Activated naive CD4-positive, alpha-beta T cell treated with anti-CD3 and anti-CD28 coated beads, Interleukin-2, amount 50 U/mL, for 72 hours (primary cell): ENCODE results near the gene DBH. TPM values are rescaled to one million over a fixed set of nuclear protein-coding genes. Genes with fewer than 3 reads are reported as not detected.
"Not testable (repeated sequence)": the region's sequence is repeated elsewhere in the genome, so short reads cannot be mapped to it uniquely, and the experiment has no call there.

Source experiments
- ATAC-seq, 2 donors: fragments of 150-1000 bp; cut with Tn5 transposase; 2 replicates each; pipeline ENCODE4 v1.10.0; 2021; ENCODE audit warnings: mild to moderate bottlenecking in 2 of 2, moderate library complexity in 2 of 2
- DNase-seq, 2 donors: peaks; one replicate each; pipeline ENCODE4 v3.0.0; 2021 to 2022; ENCODE audit warnings: low spot score in 2 of 2
- H3K27ac Mint-ChIP-seq, 2 donors: one replicate each; pipeline ENCODE4 v1.8.0; 2022; ENCODE audit warnings: mild to moderate bottlenecking in 2 of 2, mixed read lengths in 2 of 2
- H3K36me3 Mint-ChIP-seq, 2 donors: one replicate each; pipeline ENCODE4 v1.8.0; 2022; ENCODE audit warnings: mixed read lengths in 2 of 2
- H3K9me3 Mint-ChIP-seq, 2 donors: one replicate each; pipeline ENCODE4 v1.8.0; 2022; ENCODE audit warnings: mixed read lengths in 2 of 2
- total RNA-seq, 2 donors: library from RNA; stranded (reverse); gene quantifications; one replicate each; pipeline ENCODE4 v1.2.3, GENCODE V29; 2022

Gene DBH
- total RNA-seq, 2 donors from 2014 or later, result not detected

DNA sequence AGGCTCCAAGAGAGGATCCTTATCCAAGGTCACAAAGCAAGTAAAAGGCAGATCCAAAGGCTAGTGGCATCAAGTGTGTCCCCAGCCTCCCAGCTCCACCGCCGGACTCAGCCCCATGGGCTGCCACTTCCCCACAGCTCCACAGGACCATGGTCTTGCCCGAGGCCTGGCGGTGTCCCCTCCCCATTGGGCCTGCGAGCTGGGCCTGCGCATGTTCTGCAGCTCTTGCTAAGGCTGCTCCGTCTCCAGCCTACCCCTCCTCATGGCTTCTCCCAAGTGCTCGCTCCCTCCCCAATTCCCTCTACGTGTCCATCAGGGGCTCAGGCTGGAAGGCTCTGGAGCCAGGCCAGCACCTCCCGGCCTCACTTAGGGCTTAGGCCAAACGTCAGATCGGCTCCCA is 29.4 kb downstream of the DBH start:
- H3K27ac Mint-ChIP-seq, result no peak overlapping the region
- H3K36me3 Mint-ChIP-seq, result no peaks in the 10 kb centered on the region
- no peaks in the 10 kb centered on the region for H3K9me3 Mint-ChIP-seq
- ATAC-seq (no peak), DNase-seq (no peak)

DNA sequence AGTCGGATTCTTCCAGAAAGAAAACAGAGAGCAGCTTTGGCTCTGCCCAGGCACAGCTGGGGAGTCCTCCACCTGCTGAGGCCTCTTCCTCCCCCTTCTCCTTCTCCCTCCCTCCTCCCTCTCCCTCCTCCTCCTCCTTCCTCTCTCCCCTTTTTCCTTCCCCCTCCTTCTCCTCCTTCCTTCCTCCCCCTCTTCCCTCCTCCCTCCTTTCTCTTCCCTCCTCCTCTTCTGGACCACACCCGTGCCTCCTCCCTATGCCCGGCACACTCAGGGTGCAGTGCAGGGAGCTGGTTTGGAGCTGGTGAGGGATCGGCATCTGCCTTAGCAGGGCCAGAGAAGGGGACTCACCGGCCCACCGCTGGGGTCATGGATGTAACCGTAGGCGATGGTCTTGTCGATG is 30.2 kb downstream of the DBH start:
- ATAC-seq (no peak), DNase-seq (no peak)
- Mint-ChIP-seq H3K36me3 (no peaks in the 10 kb centered on the region), H3K27ac (no peak overlapping the region), H3K9me3 (no peaks in the 10 kb centered on the region)

DNA sequence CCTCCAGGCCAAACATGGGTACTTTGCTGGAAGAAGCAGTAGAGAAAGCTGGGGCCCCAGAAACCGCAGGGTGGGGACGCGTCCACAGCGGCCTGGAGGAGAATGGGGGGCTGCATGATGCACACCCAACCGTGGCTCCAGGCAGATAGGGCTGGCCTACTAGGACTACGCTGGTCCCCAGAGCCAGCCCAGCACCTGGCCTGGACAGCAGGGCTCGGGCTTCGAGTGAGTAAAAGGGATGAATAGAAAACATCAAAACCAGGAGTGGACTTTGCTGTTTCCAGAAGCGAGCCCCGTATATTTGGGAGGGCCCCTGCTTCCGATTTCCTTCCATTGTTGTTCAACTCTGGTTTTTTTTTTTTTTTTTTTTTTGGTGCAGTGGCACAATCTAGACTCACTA is 30.7 kb downstream of the DBH start:
- Mint-ChIP-seq H3K27ac (no peak overlapping the region), H3K9me3 (no peaks in the 10 kb centered on the region), H3K36me3 (no peaks in the 10 kb centered on the region)
- ATAC-seq (no peak), DNase-seq (no peak)

DNA sequence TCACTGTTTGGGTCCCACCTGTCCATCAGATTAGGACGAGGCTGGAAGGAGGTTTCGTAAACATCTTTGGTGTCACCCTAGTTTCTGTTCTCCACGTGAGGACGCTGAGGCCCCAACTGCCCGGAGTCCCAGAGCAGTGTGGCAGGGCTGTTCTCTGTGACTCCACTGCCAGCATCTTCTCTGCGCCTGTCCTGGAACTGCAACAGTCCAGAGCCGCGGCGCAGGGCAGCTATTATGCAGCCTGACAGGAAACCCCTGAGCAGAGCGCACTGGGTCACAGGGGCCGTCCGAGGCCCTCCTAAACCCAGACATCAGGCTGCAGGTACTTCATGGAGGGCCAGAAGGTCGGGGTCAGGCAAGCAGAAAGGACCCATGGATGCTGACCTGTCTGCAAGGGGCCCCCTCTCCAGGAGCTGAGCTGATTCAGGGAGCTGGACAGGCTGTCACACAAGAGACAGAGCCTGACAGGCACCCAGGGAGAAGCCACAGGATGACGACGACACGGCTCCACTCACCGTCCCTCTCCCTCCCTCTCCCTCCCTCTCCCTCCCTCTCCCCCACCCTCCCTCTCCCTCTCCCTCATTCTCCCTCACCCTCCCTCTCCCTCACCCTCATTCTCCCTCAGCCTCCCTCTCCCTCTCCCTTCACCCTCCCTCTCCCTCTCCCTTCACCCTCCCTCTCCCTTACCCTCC is 31.7 kb downstream of the DBH start:
- no peak for DNase-seq
- no peaks in the 10 kb centered on the region for H3K36me3 Mint-ChIP-seq
- no peak overlapping the region for H3K27ac Mint-ChIP-seq
- no peak for ATAC-seq
- no peaks in the 10 kb centered on the region for H3K9me3 Mint-ChIP-seq

DNA sequence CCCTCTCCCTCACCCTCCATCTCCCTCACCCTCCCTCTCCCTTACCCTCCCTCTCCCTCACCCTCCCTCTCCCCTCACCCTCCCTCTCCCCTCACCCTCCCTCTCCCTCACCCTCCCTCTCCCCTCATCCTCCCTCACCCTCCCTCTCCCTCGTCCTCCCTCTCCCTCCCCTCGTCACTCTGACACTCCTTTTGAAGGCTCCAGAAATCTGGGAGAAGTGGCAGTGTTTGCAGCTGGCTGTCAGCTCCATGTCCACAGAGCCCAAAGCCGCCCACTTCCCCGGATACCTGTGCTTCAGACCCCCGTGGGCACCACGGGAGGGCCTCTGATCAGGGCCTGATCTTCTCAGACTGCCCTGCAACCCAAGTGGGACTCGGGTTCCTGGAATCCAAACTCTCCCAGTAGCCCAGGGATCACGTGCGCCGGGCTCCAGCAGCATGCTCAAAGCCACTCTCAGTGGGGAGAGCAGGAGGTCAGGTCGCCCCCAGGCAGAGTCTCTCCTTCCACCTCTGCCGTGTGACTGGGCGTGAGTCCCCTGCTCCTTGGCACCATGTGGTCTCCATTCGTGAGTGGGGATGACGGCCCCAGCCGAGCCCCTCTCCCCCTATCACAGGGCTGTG is 33.1 kb downstream of the DBH start:
- no peaks in the 10 kb centered on the region for H3K9me3 Mint-ChIP-seq
- H3K36me3 Mint-ChIP-seq, result no peaks in the 10 kb centered on the region
- no peak for DNase-seq
- ATAC-seq, result no peak
- no peak overlapping the region for H3K27ac Mint-ChIP-seq

DNA sequence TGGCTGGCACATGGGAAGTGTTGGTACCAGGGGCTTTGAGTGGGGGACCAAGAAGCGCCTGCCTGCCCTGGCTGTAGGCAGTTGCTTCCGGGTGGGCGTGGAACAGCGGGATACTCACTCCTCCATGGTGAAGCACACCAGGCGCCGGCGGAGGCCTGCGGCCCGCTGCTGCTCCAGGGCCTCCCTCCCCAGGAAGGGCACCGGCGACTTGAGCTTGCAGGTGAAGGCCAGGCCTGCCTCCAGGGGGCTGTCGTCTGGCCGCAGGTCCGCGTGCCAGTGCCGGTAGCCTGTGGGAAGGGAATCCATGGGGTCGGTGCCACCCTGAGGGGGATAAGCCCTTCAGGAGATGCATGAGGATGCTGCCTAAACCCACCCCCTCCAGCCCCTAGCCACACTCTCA is 34.3 kb downstream of the DBH start:
- H3K9me3 Mint-ChIP-seq, result no peaks in the 10 kb centered on the region
- ATAC-seq (no peak), DNase-seq (no peak)
- no peaks in the 10 kb centered on the region for H3K36me3 Mint-ChIP-seq
- no peak overlapping the region for H3K27ac Mint-ChIP-seq

DNA sequence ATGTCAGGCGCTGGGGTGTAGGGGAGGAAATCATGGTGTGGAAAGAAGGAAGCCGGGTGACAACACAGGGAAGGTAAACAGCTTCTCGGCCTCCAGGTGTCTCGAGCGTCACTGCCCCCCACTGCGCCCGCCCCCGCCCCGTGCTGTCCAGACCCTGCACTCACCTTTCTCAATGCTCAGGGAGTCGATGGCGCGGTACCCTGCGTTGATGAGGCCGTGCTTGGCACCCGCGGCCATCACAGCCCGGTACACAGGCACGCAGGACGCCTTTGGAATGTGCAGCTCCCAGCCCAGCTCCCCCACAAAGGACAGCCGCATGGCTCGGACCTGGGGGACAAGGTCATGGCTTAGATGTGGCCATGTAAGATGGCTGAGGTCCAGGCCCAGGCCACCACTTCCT is 35.2 kb downstream of the DBH start:
- Mint-ChIP-seq H3K9me3 (no peaks in the 10 kb centered on the region), H3K27ac (peak overlapping the region in 1 of 2 donors; percentile 55), H3K36me3 (no peaks in the 10 kb centered on the region)
- DNase-seq (no peak), ATAC-seq (no peak)

DNA sequence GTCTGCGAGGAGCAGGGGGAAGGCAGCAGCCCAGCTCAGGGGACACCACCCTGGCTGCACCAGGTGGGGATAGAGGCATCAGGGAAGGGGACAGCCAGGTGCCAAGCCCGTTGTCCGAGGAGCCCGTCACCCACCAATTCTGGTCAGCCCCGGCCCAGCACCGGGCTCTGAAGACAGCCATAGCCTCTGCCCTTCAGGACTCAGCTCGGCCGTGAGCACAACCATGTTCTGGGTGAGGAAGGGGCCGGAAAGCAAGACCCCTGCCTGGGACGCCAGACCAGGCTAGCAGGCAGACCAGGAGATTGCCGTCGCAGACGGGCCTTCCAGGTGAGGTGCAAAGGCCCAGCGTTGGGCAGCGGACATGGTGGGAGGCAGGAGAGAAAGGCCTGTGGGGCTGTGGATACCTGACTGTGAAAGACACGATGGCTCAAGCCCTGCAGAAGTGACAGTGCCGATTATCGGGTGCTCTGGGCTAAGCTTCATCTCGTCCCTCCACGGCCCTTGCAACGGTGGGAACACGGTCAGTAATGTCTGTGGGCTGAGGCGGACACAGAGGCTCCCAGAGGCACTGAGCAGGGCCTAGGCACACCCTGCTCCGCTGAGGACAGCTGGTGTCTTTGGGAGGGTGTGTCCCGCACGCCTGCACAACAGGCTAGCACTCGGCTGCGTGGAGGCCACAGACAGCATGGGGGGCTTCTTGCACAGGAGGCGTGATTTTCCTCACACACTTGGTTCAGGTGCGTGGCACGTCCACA is 36.5 kb downstream of the DBH start:
- no peak for ATAC-seq
- no peaks in the 10 kb centered on the region for H3K36me3 Mint-ChIP-seq
- H3K27ac Mint-ChIP-seq, result peak overlapping the region in 1 of 2 donors; percentile 55
- DNase-seq, result no peak
- no peaks in the 10 kb centered on the region for H3K9me3 Mint-ChIP-seq

DNA sequence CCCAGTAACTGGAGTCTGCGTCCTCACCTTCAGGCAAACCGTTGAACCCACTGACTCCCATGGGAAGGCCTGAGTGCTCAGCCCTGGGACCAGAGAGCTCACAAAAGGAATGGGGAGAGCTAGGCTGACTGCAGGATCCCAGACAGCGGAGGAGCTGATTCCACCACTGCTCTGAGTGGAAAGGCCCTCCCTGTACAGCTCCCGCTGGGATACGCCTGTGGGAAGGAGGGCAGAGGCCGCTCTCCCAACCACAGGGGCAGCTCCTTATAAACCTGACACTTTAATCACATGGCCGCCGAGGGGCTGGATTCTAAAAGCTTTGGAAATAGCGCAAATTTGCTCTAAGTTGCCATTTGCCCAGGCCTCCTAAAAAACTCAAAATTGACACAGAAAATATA is 37.1 kb downstream of the DBH start:
- no peaks in the 10 kb centered on the region for H3K36me3 Mint-ChIP-seq
- no peaks in the 10 kb centered on the region for H3K9me3 Mint-ChIP-seq
- no peak for DNase-seq
- ATAC-seq, result no peak
- H3K27ac Mint-ChIP-seq, result no peak overlapping the region

DNA sequence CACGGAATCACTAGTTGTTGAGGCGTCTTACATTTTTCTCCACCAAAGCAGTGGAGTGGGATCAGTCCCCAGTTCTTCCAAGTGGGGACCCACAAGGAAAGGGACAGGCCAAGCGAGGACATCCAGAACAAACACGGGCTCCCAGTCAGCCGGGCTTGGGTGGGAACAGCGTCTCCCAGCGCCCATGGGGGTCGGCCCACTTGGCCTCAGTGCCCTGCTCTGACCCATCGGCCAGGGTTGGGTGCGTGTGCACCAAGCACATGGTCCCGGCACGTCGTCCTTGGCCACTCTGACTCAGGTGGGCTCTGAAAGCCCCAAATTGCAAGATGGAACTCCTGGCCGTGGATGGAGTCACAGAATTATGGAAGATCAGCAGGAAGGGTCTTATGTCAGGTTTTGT is 37.9 kb downstream of the DBH start:
- Mint-ChIP-seq H3K9me3 (no peaks in the 10 kb centered on the region), H3K27ac (no peak overlapping the region), H3K36me3 (no peaks in the 10 kb centered on the region)
- ATAC-seq, result no peak
- no peak for DNase-seq

DNA sequence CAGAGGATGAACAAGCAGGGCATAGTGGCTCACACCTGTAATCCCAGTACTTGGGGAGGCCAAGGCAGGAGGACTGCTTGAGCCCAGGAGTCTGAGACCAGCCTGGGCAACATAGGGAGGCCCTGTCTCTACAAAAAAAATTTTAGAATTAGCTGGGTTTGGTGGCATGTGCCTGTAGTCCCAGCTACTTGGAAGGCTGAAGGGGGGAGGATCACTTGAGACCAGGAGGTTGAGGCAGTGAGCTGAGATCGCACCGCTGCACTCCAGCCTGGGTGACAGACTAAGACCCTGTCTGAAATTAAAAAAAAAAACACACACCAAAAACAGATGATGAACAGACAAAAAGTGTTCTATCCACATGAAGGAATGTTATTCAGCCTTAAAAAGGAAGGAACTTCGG is 39.6 kb downstream of the DBH start:
- not testable (repeated sequence) for H3K36me3 Mint-ChIP-seq, ATAC-seq, H3K9me3 Mint-ChIP-seq, DNase-seq
- peak overlapping the region in 1 of 2 donors; percentile 80 for H3K27ac Mint-ChIP-seq

DNA sequence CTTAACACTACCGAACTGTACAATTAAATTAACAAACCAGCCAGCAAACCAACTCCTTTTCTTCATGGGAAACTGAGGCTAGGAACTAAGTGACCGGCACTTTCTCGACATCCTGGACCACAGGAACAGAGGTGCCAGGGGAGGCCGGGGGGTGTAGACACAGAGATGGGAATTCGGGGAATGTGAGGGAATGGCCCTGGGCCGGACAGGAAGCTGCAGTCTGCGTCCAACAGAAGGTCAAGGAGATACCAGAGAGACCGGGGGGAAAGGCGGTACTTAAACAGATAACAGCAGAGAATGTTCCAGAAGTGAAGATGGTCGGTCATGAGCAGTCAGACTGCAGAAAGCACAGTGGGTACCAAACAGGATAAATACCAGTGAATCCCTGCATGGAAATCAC is 40.3 kb downstream of the DBH start:
- ATAC-seq (no peak), DNase-seq (no peak)
- Mint-ChIP-seq H3K9me3 (no peaks in the 10 kb centered on the region), H3K36me3 (no peaks in the 10 kb centered on the region), H3K27ac (peak overlapping the region; percentile 80 to 87)

DNA sequence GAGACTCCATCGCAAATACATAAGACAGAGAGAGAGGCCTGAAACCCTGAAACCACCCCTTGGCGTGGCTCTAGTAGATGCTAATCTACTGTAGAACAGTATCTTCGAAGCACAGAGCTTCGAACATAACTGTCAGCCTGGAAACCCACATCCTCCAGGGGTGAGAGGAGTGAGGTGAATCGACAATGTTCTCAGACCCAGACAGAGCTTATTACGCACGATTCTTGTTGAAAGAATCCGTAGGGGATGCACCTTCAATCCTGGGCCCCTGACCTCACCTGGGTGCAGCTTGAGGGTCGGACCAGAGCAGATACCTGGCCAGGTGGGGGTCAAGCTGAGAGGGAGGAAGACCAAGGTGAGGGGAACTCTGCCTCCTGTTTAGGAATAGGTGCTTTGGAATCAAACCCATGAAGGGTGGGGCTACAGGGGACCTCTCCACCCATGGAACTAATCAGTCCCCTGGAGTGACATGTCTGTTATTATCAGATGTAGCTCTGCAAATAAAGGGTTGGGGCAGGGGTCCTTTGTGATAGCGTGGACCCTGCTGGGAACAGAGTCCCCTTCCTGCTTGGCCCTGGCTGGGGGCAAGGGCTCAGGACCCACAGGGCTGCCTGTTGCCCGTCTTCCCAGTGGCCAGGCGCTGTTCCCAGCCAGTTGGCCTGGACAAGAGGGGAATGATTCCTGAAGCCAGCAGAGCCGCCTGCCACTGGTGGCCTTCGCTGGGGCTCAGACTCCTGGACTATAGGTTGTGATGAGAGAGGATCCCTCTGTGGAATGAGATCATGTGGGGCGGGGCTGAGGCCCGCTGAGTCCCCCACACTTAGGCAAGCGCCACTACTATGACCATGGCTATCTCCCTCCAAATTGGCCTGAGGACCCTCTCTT is 41.2 kb downstream of the DBH start:
- Mint-ChIP-seq H3K36me3 (no peaks in the 10 kb centered on the region), H3K27ac (peak overlapping the region in 1 of 2 donors; percentile 80), H3K9me3 (no peaks in the 10 kb centered on the region)
- DNase-seq (peak in 1 of 2 donors; percentile 42), ATAC-seq (peak; percentile 99)

DNA sequence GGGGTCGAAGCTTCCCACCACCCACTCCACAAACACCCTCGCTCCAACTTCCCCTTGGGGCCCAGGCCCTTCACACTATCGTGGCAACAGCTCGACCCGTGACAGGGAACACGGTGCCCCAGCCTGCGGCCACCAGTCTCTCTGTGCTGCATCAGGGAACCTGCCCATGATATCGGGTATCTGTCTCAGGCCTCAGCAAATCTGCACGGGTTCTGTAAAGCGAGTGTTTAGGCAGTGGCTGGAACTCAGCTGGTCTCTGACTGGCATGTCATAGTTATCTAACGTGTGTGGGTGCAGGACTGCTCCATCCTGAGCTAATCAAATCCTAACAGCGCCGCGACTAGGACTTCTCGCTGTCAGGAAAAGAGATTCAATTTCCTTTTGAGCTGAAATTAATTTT is 42.9 kb downstream of the DBH start:
- Mint-ChIP-seq H3K36me3 (no peaks in the 10 kb centered on the region), H3K9me3 (no peaks in the 10 kb centered on the region), H3K27ac (peak overlapping the region; percentile 4 to 33)
- DNase-seq (no peak), ATAC-seq (no peak)

DNA sequence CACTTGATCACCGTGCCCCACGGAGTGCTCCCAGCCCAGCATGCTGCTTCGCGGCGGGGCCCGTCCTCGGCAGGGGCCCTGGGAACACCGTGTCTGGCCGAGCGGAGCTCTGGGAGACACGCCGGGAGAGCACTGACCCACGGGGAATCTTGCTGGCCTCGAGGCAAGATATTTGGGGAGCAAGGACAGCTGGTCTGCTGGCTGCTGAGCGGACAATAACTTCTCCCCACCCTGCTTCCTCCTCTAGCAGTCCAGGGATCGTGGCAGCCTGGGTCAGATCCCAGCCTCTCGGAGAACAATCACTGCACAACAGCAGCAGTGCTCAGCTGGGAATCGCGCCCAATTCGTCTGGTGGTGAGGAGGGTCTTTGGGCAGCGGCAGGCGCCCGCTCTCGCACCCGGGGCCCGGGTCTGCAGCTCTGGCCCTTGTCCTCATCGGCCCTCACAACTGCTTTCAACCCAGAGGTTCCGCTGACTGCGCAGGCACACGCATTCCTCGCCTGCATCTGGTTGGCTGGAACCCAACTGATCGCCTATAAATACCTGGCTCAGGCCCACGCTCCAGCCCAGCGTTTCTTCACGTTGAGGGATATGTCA is 43.4 kb downstream of the DBH start:
- DNase-seq (no peak), ATAC-seq (no peak)
- Mint-ChIP-seq H3K27ac (peak overlapping the region in 1 of 2 donors; percentile 4), H3K9me3 (no peaks in the 10 kb centered on the region), H3K36me3 (no peaks in the 10 kb centered on the region)

DNA sequence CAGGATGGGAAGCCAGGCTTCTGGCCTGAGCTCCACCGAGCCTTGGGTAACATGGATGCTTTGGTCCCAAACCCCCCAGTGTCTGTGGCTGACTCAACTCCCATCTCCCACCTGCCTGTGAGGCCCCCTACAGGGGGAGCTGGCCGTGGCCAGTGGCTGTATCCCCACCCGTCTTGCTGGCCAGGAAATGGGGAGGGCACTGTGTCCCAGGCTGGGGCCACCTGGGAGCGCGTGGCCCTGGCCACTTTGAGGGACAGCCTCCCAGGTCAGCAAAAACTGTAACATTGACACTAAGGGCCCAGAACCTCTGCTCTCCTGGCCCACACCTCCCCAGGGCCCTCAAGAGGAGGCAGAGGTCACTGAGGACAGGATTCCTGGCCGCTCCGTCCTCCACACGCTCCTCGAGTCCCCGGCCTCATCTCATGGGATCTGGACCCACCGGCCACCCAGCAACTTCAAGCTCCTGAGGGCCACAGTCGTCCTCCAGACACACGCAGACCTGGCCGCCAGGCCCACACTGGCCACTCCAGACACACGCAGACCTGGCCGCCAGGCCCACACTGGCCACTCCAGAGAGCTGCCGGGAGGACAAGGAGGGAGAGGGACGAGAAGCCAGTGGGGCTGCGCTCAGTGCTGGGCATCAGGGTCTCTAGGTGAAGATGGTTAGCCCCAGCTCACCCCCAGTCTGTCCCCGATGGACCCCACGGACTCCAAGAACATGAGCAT is 44.2 kb downstream of the DBH start:
- DNase-seq, result no peak
- Mint-ChIP-seq H3K27ac (peak overlapping the region in 1 of 2 donors; percentile 8), H3K9me3 (no peaks in the 10 kb centered on the region), H3K36me3 (no peaks in the 10 kb centered on the region)
- ATAC-seq, result no peak
